GM21737 (cell line): ENCODE results near the gene HSD11B1.

Source experiments
- ATAC-seq: cut with Tn5 transposase; IDR thresholded peaks from one replicate; pipeline ENCODE4 v1.9.1; 2021; ENCODE audit warnings: mild to moderate bottlenecking, moderate library complexity; ENCODE audit not compliant: unreplicated experiment

Gene HSD11B1

GRCh38 chr1:209723756-209724693, 19.4 kb downstream of the HSD11B1 start:
- no peak for ATAC-seq

- no peak for ATAC-seq
Measured at GRCh38 chr1:209727286-209727685, 22.6 kb downstream of the HSD11B1 start.

GRCh38 chr1:209727785-209728184, 23.1 kb downstream of the HSD11B1 start:
- ATAC-seq: no peak

- ATAC-seq: no peak
Measured at GRCh38 chr1:209728466-209728865, 23.8 kb downstream of the HSD11B1 start.

- ATAC-seq: no peak
Measured at GRCh38 chr1:209729436-209729835, 24.8 kb downstream of the HSD11B1 start.

GRCh38 chr1:209732725-209733124, 28.1 kb downstream of the HSD11B1 start:
- no peak for ATAC-seq

GRCh38 chr1:209733409-209734192, 29.0 kb downstream of the HSD11B1 start:
- ATAC-seq: no peak

GRCh38 chr1:209736490-209737117, 32.0 kb downstream of the HSD11B1 start:
- no peak for ATAC-seq

GRCh38 chr1:209737118-209737505, 32.5 kb downstream of the HSD11B1 start:
- ATAC-seq: no peak

GRCh38 chr1:209738270-209738669, 33.6 kb downstream of the HSD11B1 start:
- no peak for ATAC-seq

GRCh38 chr1:209741193-209741592, 36.5 kb downstream of the HSD11B1 start:
- no peak for ATAC-seq

GRCh38 chr1:209741889-209742288, 37.2 kb downstream of the HSD11B1 start:
- ATAC-seq: no peak

- ATAC-seq: no peak
Measured at GRCh38 chr1:209742409-209743144, 37.9 kb downstream of the HSD11B1 start.

GRCh38 chr1:209743145-209743482, 38.5 kb downstream of the HSD11B1 start:
- no peak for ATAC-seq

GRCh38 chr1:209746451-209747165, 42.0 kb downstream of the HSD11B1 start:
- no peak for ATAC-seq

- ATAC-seq: peak; percentile 75
Measured at GRCh38 chr1:209747580-209748262, 43.1 kb downstream of the HSD11B1 start.

GRCh38 chr1:209748620-209749019, 44.0 kb downstream of the HSD11B1 start:
- no peak for ATAC-seq

- ATAC-seq: no peak
Measured at GRCh38 chr1:209749205-209749604, 44.6 kb downstream of the HSD11B1 start.

- ATAC-seq: no peak
Measured at GRCh38 chr1:209749670-209750323, 45.2 kb downstream of the HSD11B1 start.
